ENCODE data around the gene KCNJ13.

DNA sequence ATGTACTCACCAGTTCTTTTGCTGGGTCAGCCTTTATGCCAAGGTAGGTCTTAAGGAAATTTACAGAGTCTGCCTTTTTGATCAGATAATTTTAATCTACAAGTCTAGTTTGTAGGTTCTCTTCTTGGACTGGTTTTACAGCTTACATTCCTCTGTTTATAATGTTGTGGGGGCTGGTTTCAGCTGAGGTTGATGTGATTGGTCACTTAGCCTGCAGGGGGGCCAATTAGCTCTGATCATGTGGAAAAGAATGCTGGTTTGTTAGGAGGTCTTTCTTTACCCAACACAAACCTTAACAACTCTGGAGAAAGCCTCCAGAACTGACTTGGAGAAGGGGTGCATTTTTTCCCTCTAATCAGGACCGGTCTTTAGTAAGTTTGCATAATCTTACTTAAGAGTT is at the start of gene KCNJ13:
- TF ChIP-seq CTCF (IDR thresholded peaks at IDR 0.05; ENCODE audit: low read length) = no peak
- no peak for TF ChIP-seq EZH2phosphoT487 (IDR thresholded peaks at IDR 0.05; ENCODE audit: low read length)
